Measurements from ENCODE around the gene MAPK11.

GRCh38 chr22:50280022-50280707 lies 10.0 kb upstream of the MAPK11 start:
- TF ChIP-seq CTCF (conservative IDR thresholded peaks at IDR 0.05; ENCODE audit: low read length) (no peak), EZH2phosphoT487 (IDR thresholded peaks at IDR 0.05; ENCODE audit: borderline replicate concordance) (no peak)
